CD14-positive monocyte (primary cell): ENCODE results near the gene RASGRF2. TPM values are rescaled to one million over a fixed set of nuclear protein-coding genes. Genes with fewer than 3 reads are reported as not detected.

Source experiments
- DNase-seq, 3 donors: peaks; one replicate each; pipeline ENCODE4 v3.0.0-alpha.2; 2011 to 2022
- H2AFZ ChIP-seq: 2 replicates; pipeline ENCODE4 v1.6.0; 2012; ENCODE audit warnings: mild to moderate bottlenecking, low read depth, low read length, inconsistent platforms; ENCODE audit not compliant: insufficient read depth, poor library complexity, severe bottlenecking
- H3K27ac ChIP-seq, 2 donors: 1 replicate in 1 of 2; 2 replicates in 1 of 2; pipeline ENCODE4 v1.5.1; 2012 to 2013; ENCODE audit warnings: low read length in 2 of 2, control low read depth in 1 of 2, inconsistent platforms in 1 of 2, low read depth in 1 of 2, mild to moderate bottlenecking in 1 of 2
- H3K27me3 ChIP-seq, 2 donors: one replicate each; pipeline versions ENCODE4 v1.6.0 to v1.6.1; 2011 to 2013; ENCODE audit warnings: low read length in 2 of 2; ENCODE audit not compliant: control insufficient read depth in 2 of 2, insufficient read depth in 2 of 2
- H3K36me3 ChIP-seq, 2 donors: replicated peaks in 1 of 2; 1 replicate in 1 of 2; 2 replicates in 1 of 2; pipeline versions ENCODE4 v1.5.1 to v1.6.1; 2012 to 2013; ENCODE audit warnings: low read length in 2 of 2, control low read depth in 1 of 2, inconsistent platforms in 1 of 2, mild to moderate bottlenecking in 1 of 2; ENCODE audit not compliant: insufficient read depth in 2 of 2, control insufficient read depth in 1 of 2
- H3K4me1 ChIP-seq, 2 donors: 1 replicate in 1 of 2; 2 replicates in 1 of 2; pipeline versions ENCODE4 v1.5.1 to v1.6.1; 2012 to 2013; ENCODE audit warnings: low read length in 2 of 2, control low read depth in 1 of 2, inconsistent platforms in 1 of 2, mild to moderate bottlenecking in 1 of 2, moderate library complexity in 1 of 2; ENCODE audit not compliant: insufficient read depth in 2 of 2, control insufficient read depth in 1 of 2
- H3K4me2 ChIP-seq: replicated peaks from 2 replicates; pipeline ENCODE3; 2012; ENCODE audit warnings: low read length, moderate library complexity, mild to moderate bottlenecking; ENCODE audit not compliant: poor library complexity, severe bottlenecking; ENCODE audit errors: extremely low read depth
- H3K4me3 ChIP-seq, 3 experiments: fragments of 200-600 bp in 1 of 3; sonication (generic) in 1 of 3; replicated peaks in 1 of 3; 1 replicate in 2 of 3; 2 replicates in 1 of 3; pipeline ENCODE4 v1.5.1; 2011 to 2013; ENCODE audit warnings: low read length in 3 of 3, mild to moderate bottlenecking in 3 of 3, control low read depth in 2 of 3, low read depth in 2 of 3, inconsistent platforms in 1 of 3, moderate library complexity in 1 of 3
- H3K79me2 ChIP-seq: 2 replicates; pipeline ENCODE4 v1.6.0; 2012; ENCODE audit warnings: mild to moderate bottlenecking, control low read depth, inconsistent platforms, low read length, moderate library complexity; ENCODE audit not compliant: insufficient read depth
- H3K9ac ChIP-seq: 2 replicates; pipeline ENCODE4 v1.6.0; 2017; ENCODE audit warnings: low read length, mild to moderate bottlenecking; ENCODE audit not compliant: insufficient read depth, poor library complexity, severe bottlenecking
- H3K9me3 ChIP-seq, 2 donors: replicated peaks in 1 of 2; 1 replicate in 1 of 2; 2 replicates in 1 of 2; pipeline versions ENCODE4 v1.5.1 to v1.6.1; 2012 to 2013; ENCODE audit warnings: low read length in 2 of 2, control low read depth in 1 of 2; ENCODE audit not compliant: control insufficient read depth in 1 of 2, insufficient read depth in 1 of 2
- H4K20me1 ChIP-seq: 2 replicates; pipeline ENCODE4 v1.6.0; 2012; ENCODE audit warnings: mild to moderate bottlenecking, low read length, control low read depth, moderate library complexity; ENCODE audit not compliant: insufficient read depth
- H3K27ac Mint-ChIP-seq, 7 donors: one replicate each; pipeline ENCODE4 v1.8.0; 2020; ENCODE audit warnings: mild to moderate bottlenecking in 7 of 7, mixed read lengths in 7 of 7, moderate library complexity in 6 of 7, inconsistent platforms in 2 of 7
- H3K27me3 Mint-ChIP-seq, 3 donors: one replicate each; pipeline ENCODE4 v1.8.0; 2021 to 2022; ENCODE audit warnings: low read depth in 3 of 3, mild to moderate bottlenecking in 3 of 3, mixed read lengths in 3 of 3, moderate library complexity in 3 of 3, inconsistent platforms in 1 of 3
- H3K36me3 Mint-ChIP-seq, 2 donors: one replicate each; pipeline ENCODE4 v1.8.0; 2020; ENCODE audit warnings: mixed read lengths in 2 of 2, inconsistent platforms in 1 of 2, mild to moderate bottlenecking in 1 of 2
- H3K4me1 Mint-ChIP-seq: one replicate; pipeline ENCODE4 v1.8.0; 2020; ENCODE audit warnings: mild to moderate bottlenecking, mixed read lengths
- H3K4me3 Mint-ChIP-seq, 2 donors: one replicate each; pipeline ENCODE4 v1.8.0; 2020; ENCODE audit warnings: mild to moderate bottlenecking in 2 of 2, mixed read lengths in 2 of 2, moderate library complexity in 1 of 2
- H3K9me3 Mint-ChIP-seq, 7 donors: one replicate each; pipeline ENCODE4 v1.8.0; 2020 to 2022; ENCODE audit warnings: mixed read lengths in 7 of 7, mild to moderate bottlenecking in 6 of 7, moderate library complexity in 6 of 7, inconsistent platforms in 2 of 7
- WGBS: methylation state at CpG from one replicate; pipeline ENCODE4 v1.1.5; 2013; ENCODE audit warnings: missing lambda C conversion rate; ENCODE audit not compliant: insufficient coverage; 5-methylcytosine and 5-hydroxymethylcytosine counted together
- intact Hi-C, 2 donors: fragments of 100-400 bp; cut with micrococcal nuclease; formaldehyde crosslinking; loops; one replicate each; pipeline versions ENCODE4 v1.15.0 to v1.15.1; 2023
- polyA plus RNA-seq, 3 donors: library from polyadenylated mRNA; depleted of rRNA in 1 of 3; unstranded in 2 of 3; stranded (reverse) in 1 of 3; fragments of 300-500 nt in 2 of 3; fragments of >200 nt in 1 of 3; fragmentation: Illumina TruSeq in 2 of 3; gene quantifications; 1 replicate in 2 of 3; 2 replicates in 1 of 3; pipeline ENCODE4 v1.2.3, GENCODE V29; 2012 to 2021
- TF ChIP-seq, protein P1 (sequence below): fragments of 200-600 bp; IDR thresholded peaks from one replicate; pipeline ENCODE4 v1.8.0; 2022; ENCODE audit warnings: antibody characterized with exemption, mild to moderate bottlenecking

The RASGRF2 gene
- polyA plus RNA-seq, 3 donors: 0.01 to 0.02 TPM; not detected in 1

DNA sequence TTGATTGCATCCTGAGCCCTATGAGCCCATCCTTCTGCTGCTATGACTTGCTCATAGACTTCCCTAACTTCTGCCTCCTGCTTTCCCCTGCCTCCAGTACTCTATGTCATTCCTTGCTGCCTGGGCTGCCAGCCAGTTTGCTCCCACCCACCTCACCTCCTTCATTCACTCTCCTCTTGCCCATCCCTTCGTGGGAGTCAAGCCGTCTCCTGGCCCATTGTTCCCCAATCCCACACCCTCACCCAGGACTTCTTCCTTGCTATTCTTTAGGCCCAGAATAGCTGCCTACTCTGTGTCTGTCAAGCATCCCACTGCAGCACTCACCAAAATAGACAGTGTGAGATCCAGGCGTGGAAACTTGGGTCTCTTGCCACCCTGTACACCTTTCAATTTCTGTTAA lies 131.0 kb downstream of the RASGRF2 start:
- H3K4me3 Mint-ChIP-seq: no peak overlapping the region
- H3K36me3 ChIP-seq: no peaks in the 10 kb centered on the region

DNA sequence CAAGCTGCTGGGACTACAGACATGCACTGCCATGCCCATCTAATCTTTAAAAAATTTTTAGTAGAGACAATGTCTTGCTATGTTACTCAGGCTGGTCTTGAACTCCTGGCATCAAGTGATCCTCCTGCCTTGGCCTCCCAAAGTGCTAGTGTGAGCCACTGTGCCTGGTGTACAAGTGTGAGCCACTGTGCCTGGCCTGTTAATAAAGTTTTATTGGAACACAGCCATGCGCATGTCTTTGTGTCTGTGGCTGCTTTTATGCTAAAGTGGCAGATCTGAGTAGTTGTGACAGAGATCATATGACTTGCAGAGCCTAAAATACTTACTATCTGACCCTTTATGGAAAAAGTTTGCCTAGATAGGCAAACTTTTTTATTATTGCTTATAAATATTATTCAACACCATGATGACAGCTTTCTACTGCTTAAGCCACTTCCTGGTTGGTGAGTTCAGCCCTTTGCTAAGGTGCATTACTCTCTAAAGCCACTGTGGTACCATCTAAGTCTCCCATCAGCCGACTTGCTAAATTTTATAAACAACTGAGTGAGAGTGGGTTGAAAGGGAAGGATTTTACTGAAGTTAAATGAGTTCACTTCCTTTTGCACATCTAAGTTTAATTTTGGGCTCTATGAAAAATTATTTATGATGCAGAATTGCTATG lies 133.5 kb downstream of the RASGRF2 start:
- TF ChIP-seq, protein P1, sequence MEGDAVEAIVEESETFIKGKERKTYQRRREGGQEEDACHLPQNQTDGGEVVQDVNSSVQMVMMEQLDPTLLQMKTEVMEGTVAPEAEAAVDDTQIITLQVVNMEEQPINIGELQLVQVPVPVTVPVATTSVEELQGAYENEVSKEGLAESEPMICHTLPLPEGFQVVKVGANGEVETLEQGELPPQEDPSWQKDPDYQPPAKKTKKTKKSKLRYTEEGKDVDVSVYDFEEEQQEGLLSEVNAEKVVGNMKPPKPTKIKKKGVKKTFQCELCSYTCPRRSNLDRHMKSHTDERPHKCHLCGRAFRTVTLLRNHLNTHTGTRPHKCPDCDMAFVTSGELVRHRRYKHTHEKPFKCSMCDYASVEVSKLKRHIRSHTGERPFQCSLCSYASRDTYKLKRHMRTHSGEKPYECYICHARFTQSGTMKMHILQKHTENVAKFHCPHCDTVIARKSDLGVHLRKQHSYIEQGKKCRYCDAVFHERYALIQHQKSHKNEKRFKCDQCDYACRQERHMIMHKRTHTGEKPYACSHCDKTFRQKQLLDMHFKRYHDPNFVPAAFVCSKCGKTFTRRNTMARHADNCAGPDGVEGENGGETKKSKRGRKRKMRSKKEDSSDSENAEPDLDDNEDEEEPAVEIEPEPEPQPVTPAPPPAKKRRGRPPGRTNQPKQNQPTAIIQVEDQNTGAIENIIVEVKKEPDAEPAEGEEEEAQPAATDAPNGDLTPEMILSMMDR: no peak
- no peaks in the 10 kb centered on the region for H3K4me1 Mint-ChIP-seq
- WGBS: no CpG with 5 or more reads among the region's 2 CpGs
- Histone ChIP-seq H3K9me3 (no peaks in the 10 kb centered on the region), H3K36me3 (no peaks in the 10 kb centered on the region), H3K27me3 (no peaks in the 10 kb centered on the region), H3K9ac (no peak overlapping the region), H3K79me2 (no peaks in the 10 kb centered on the region), H2AFZ (no peak overlapping the region), H3K4me1 (no peaks in the 10 kb centered on the region), H4K20me1 (no peaks in the 10 kb centered on the region), H3K4me3 (no peak overlapping the region), H3K27ac (no peak overlapping the region), H3K4me2 (no peak overlapping the region)
- intact Hi-C loops: no loop called here
- peaks cover 0 to 8% (median 2%) of the 10 kb centered on the region in 3 donors for H3K27me3 Mint-ChIP-seq
- no peaks in the 10 kb centered on the region for H3K9me3 Mint-ChIP-seq
- H3K36me3 Mint-ChIP-seq: no peaks in the 10 kb centered on the region
- no peak for DNase-seq
- no peak overlapping the region for H3K27ac Mint-ChIP-seq
- H3K4me3 Mint-ChIP-seq: no peak overlapping the region

More for the DNA sequence above, 131.0 kb downstream of the RASGRF2 start:
- H4K20me1 ChIP-seq: no peaks in the 10 kb centered on the region
- Mint-ChIP-seq H3K27ac (peak overlapping the region in 1 of 7 donors; percentile 51), H3K36me3 (no peaks in the 10 kb centered on the region), H3K4me1 (no peaks in the 10 kb centered on the region), H3K27me3 (peaks cover 2 to 6% (median 5%) of the 10 kb centered on the region in 3 donors), H3K9me3 (peaks cover 0 to 2% (median 0%) of the 10 kb centered on the region in 7 donors)
- no peak for DNase-seq
- WGBS: 94% methylated on average over 2 of the region's 3 CpGs
- no peaks in the 10 kb centered on the region for H3K4me1 ChIP-seq
- intact Hi-C loops: no loop called here
- no peaks in the 10 kb centered on the region for H3K79me2 ChIP-seq
- no peak overlapping the region for H3K4me2 ChIP-seq
- H3K27me3 ChIP-seq: no peaks in the 10 kb centered on the region
- TF ChIP-seq, protein P1: no peak
- no peak overlapping the region for H3K27ac ChIP-seq
- no peak overlapping the region for H3K9ac ChIP-seq
- H3K9me3 ChIP-seq: no peaks in the 10 kb centered on the region
- H3K4me3 ChIP-seq: no peak overlapping the region
- no peak overlapping the region for H2AFZ ChIP-seq
